IPS DF 6.9 (cell line): Measurements from ENCODE around the gene PDE8B.

ENCODE experiments used
- DNase-seq: peaks from one replicate; pipeline ENCODE4 v3.0.0-alpha.2; 2013; ENCODE audit warnings: low read depth, low spot score
- H3K27ac ChIP-seq: one replicate; pipeline ENCODE4 v1.5.1; 2013; ENCODE audit warnings: low read length, control low read depth
- H3K27me3 ChIP-seq: 2 replicates; pipeline ENCODE4 v1.6.1; 2013; ENCODE audit warnings: mild to moderate bottlenecking, low read length; ENCODE audit not compliant: control insufficient read depth, insufficient read depth
- H3K36me3 ChIP-seq: 2 replicates; pipeline ENCODE4 v1.6.1; 2013; ENCODE audit warnings: low read length; ENCODE audit not compliant: control insufficient read depth, insufficient read depth
- H3K4me1 ChIP-seq: 2 replicates; pipeline ENCODE4 v1.6.1; 2013; ENCODE audit warnings: low read length; ENCODE audit not compliant: control insufficient read depth, insufficient read depth
- H3K4me3 ChIP-seq: 2 replicates; pipeline ENCODE4 v1.5.1; 2013; ENCODE audit warnings: mild to moderate bottlenecking, low read length
- H3K9me3 ChIP-seq: 2 replicates; pipeline ENCODE4 v1.6.1; 2013; ENCODE audit warnings: low read length, inconsistent platforms; ENCODE audit not compliant: control insufficient read depth, insufficient read depth
- WGBS: extraction: QIAGEN DNeasy Blood & Tissue Kit; methylation state at CpG from one replicate; pipeline ENCODE4 v1.1.7; 2013; ENCODE audit warnings: mixed read lengths, missing lambda C conversion rate; ENCODE audit not compliant: insufficient read length, insufficient coverage; 5-methylcytosine and 5-hydroxymethylcytosine counted together

The PDE8B gene

GRCh38 chr5:77428526-77428925 lies 218.0 kb downstream of the PDE8B start:
- DNase-seq = no peak
- H3K36me3 ChIP-seq = 0 out of 2 replicates have a peak, but pooled peaks cover 3% of the 10 kb centered on the region

GRCh38 chr5:77430726-77431125 lies 220.2 kb downstream of the PDE8B start:
- Histone ChIP-seq H3K27ac (no peak overlapping the region), H3K4me1 (no peaks in the 10 kb centered on the region), H3K9me3 (no peaks in the 10 kb centered on the region), H3K36me3 (0 out of 2 replicates have a peak, but pooled peaks cover 3% of the 10 kb centered on the region), H3K27me3 (no peaks in the 10 kb centered on the region), H3K4me3 (no peak overlapping the region)
- no CpG with 5 or more reads among the region's 1 CpG for WGBS
- DNase-seq = no peak

More at GRCh38 chr5:77428526-77428925, 218.0 kb downstream of the PDE8B start:
- Histone ChIP-seq H3K9me3 (no peaks in the 10 kb centered on the region), H3K4me1 (no peaks in the 10 kb centered on the region), H3K27ac (no peak overlapping the region), H3K27me3 (no peaks in the 10 kb centered on the region), H3K4me3 (no peak overlapping the region)
- no CpG with 5 or more reads among the region's 5 CpGs for WGBS

- Histone ChIP-seq H3K27ac (no peak overlapping the region), H3K4me3 (no peak overlapping the region), H3K27me3 (no peaks in the 10 kb centered on the region), H3K4me1 (no peaks in the 10 kb centered on the region), H3K36me3 (0 out of 2 replicates have a peak, but pooled peaks cover 3% of the 10 kb centered on the region), H3K9me3 (no peaks in the 10 kb centered on the region)
- WGBS = no CpG with 5 or more reads among the region's 3 CpGs
- no peak for DNase-seq
Observed at GRCh38 chr5:77431286-77431685, 220.8 kb downstream of the PDE8B start.

- Histone ChIP-seq H3K4me1 (no peaks in the 10 kb centered on the region), H3K36me3 (0 out of 2 replicates have a peak, but pooled peaks cover 3% of the 10 kb centered on the region), H3K4me3 (no peak overlapping the region), H3K9me3 (no peaks in the 10 kb centered on the region), H3K27ac (no peak overlapping the region), H3K27me3 (no peaks in the 10 kb centered on the region)
- no peak for DNase-seq
- no CpG with 5 or more reads among the region's 1 CpG for WGBS
Observed at GRCh38 chr5:77431719-77432118, 221.2 kb downstream of the PDE8B start.

GRCh38 chr5:77437194-77437593 lies 226.7 kb downstream of the PDE8B start:
- 0 out of 2 replicates have a peak, but pooled peaks cover 2% of the 10 kb centered on the region for H3K36me3 ChIP-seq
- H3K9me3 ChIP-seq = no peaks in the 10 kb centered on the region
- H3K4me3 ChIP-seq = no peak overlapping the region
- no peaks in the 10 kb centered on the region for H3K4me1 ChIP-seq
- DNase-seq = no peak
- no peak overlapping the region for H3K27ac ChIP-seq
- WGBS = no CpG with 5 or more reads among the region's 5 CpGs
- H3K27me3 ChIP-seq = no peaks in the 10 kb centered on the region

GRCh38 chr5:77438071-77438470 lies 227.6 kb downstream of the PDE8B start:
- H3K9me3 ChIP-seq = no peaks in the 10 kb centered on the region
- H3K27me3 ChIP-seq = no peaks in the 10 kb centered on the region
- no peaks in the 10 kb centered on the region for H3K4me1 ChIP-seq
- no CpG with 5 or more reads among the region's 3 CpGs for WGBS
- H3K27ac ChIP-seq = no peak overlapping the region
- no peak overlapping the region for H3K4me3 ChIP-seq
- DNase-seq = no peak
- no peaks in the 10 kb centered on the region for H3K36me3 ChIP-seq

GRCh38 chr5:77443670-77444069 lies 233.2 kb downstream of the PDE8B start:
- no CpG with 5 or more reads among the region's 1 CpG for WGBS

GRCh38 chr5:77444356-77444755 lies 233.9 kb downstream of the PDE8B start:
- Histone ChIP-seq H3K36me3 (no peaks in the 10 kb centered on the region), H3K9me3 (no peaks in the 10 kb centered on the region), H3K4me1 (no peaks in the 10 kb centered on the region), H3K4me3 (no peak overlapping the region), H3K27ac (no peak overlapping the region), H3K27me3 (no peaks in the 10 kb centered on the region)
- no peak for DNase-seq
- WGBS = no CpG with 5 or more reads among the region's 1 CpG

More at GRCh38 chr5:77443670-77444069, 233.2 kb downstream of the PDE8B start:
- H3K27ac ChIP-seq = no peak overlapping the region
- DNase-seq = no peak
- H3K36me3 ChIP-seq = no peaks in the 10 kb centered on the region
- H3K27me3 ChIP-seq = no peaks in the 10 kb centered on the region
- H3K4me3 ChIP-seq = no peak overlapping the region
- H3K9me3 ChIP-seq = no peaks in the 10 kb centered on the region
- no peaks in the 10 kb centered on the region for H3K4me1 ChIP-seq

GRCh38 chr5:77448831-77449230 lies 238.4 kb downstream of the PDE8B start:
- WGBS = no CpG with 5 or more reads among the region's 1 CpG
- DNase-seq = no peak
- Histone ChIP-seq H3K4me3 (no peak overlapping the region), H3K4me1 (no peaks in the 10 kb centered on the region), H3K27ac (no peak overlapping the region), H3K27me3 (no peaks in the 10 kb centered on the region), H3K36me3 (no peaks in the 10 kb centered on the region), H3K9me3 (no peaks in the 10 kb centered on the region)

GRCh38 chr5:77449277-77449676 lies 238.8 kb downstream of the PDE8B start:
- Histone ChIP-seq H3K27me3 (no peaks in the 10 kb centered on the region), H3K4me3 (no peak overlapping the region), H3K4me1 (no peaks in the 10 kb centered on the region), H3K36me3 (no peaks in the 10 kb centered on the region), H3K27ac (no peak overlapping the region), H3K9me3 (no peaks in the 10 kb centered on the region)
- DNase-seq = no peak
- no CpG with 5 or more reads among the region's 1 CpG for WGBS

- no peaks in the 10 kb centered on the region for H3K27me3 ChIP-seq
- H3K4me1 ChIP-seq = no peaks in the 10 kb centered on the region
- H3K9me3 ChIP-seq = no peaks in the 10 kb centered on the region
- H3K27ac ChIP-seq = no peak overlapping the region
- WGBS = no CpG with 5 or more reads among the region's 2 CpGs
- H3K4me3 ChIP-seq = no peak overlapping the region
- no peaks in the 10 kb centered on the region for H3K36me3 ChIP-seq
- no peak for DNase-seq
Observed at GRCh38 chr5:77449981-77450380, 239.5 kb downstream of the PDE8B start.
